MM.1S (cell line): Measurements from ENCODE around the gene IQCK.

ENCODE experiments used
- DNase-seq: peaks from one replicate; pipeline ENCODE4 v3.0.0-alpha.2; 2015
- H2AFZ ChIP-seq: fragments of 300-600 bp; sonication (generic); 2 replicates; pipeline ENCODE4 v1.6.0; 2016; ENCODE audit warnings: antibody characterized with exemption, low read length
- H3F3A ChIP-seq: fragments of 300-600 bp; sonication (generic); 2 replicates; pipeline ENCODE4 v1.6.1; 2016; ENCODE audit warnings: mild to moderate bottlenecking, antibody characterized with exemption, low read length, moderate library complexity, mixed read lengths; ENCODE audit not compliant: insufficient read depth
- H3K27ac ChIP-seq: fragments of 300-600 bp; sonication (generic); 2 replicates; pipeline ENCODE4 v1.5.1; 2016; ENCODE audit warnings: mild to moderate bottlenecking, low read length
- H3K27me3 ChIP-seq: fragments of 300-600 bp; sonication (generic); replicated peaks from 2 replicates; pipeline ENCODE4 v1.6.0; 2016; ENCODE audit warnings: low read length; ENCODE audit not compliant: insufficient read depth
- H3K36me3 ChIP-seq: fragments of 300-600 bp; sonication (generic); replicated peaks from 2 replicates; pipeline ENCODE4 v1.6.1; 2016; ENCODE audit warnings: mild to moderate bottlenecking, low read length, mixed read lengths; ENCODE audit not compliant: insufficient read depth
- H3K4me1 ChIP-seq: fragments of 300-600 bp; sonication (generic); 2 replicates; pipeline ENCODE4 v1.6.1; 2016; ENCODE audit warnings: low read length, mixed read lengths
- H3K4me2 ChIP-seq: fragments of 300-600 bp; sonication (generic); 2 replicates; pipeline ENCODE4 v1.6.0; 2016; ENCODE audit warnings: low read depth, low read length
- H3K4me3 ChIP-seq: fragments of 300-600 bp; sonication (generic); 2 replicates; pipeline ENCODE4 v1.5.1; 2016; ENCODE audit warnings: low read length, mixed read lengths
- H3K79me2 ChIP-seq: fragments of 300-600 bp; sonication (generic); 2 replicates; pipeline ENCODE4 v1.6.1; 2016; ENCODE audit warnings: mixed run types, low read length, mixed read lengths
- H3K9ac ChIP-seq: fragments of 300-600 bp; sonication (generic); 2 replicates; pipeline ENCODE4 v1.6.1; 2016; ENCODE audit warnings: low read length, mixed read lengths
- H3K9me2 ChIP-seq: fragments of 300-600 bp; sonication (generic); replicated peaks from 2 replicates; pipeline ENCODE4 v1.6.1; 2016; ENCODE audit warnings: mild to moderate bottlenecking, low read length, mixed read lengths; ENCODE audit not compliant: insufficient read depth
- H3K9me3 ChIP-seq: fragments of 300-600 bp; sonication (generic); replicated peaks from 2 replicates; pipeline ENCODE4 v1.6.1; 2016; ENCODE audit warnings: mild to moderate bottlenecking, low read length, mixed read lengths; ENCODE audit not compliant: insufficient read depth
- H4K20me1 ChIP-seq: fragments of 300-600 bp; sonication (generic); 2 replicates; pipeline ENCODE4 v1.6.1; 2016; ENCODE audit warnings: mild to moderate bottlenecking, low read length, moderate library complexity, mixed read lengths; ENCODE audit not compliant: insufficient read depth
- CTCF ChIP-seq: fragments of 300-600 bp; sonication (generic); IDR thresholded peaks from 2 replicates; pipeline ENCODE4 v1.5.1; 2016; ENCODE audit warnings: antibody characterized with exemption, low read length, mixed read lengths
- EZH2 ChIP-seq: fragments of 300-600 bp; sonication (generic); optimal IDR thresholded peaks from 2 replicates; pipeline ENCODE3; 2017; ENCODE audit warnings: low read depth, mild to moderate bottlenecking, antibody characterized with exemption, low read length, mixed read lengths
- EZH2phosphoT487 ChIP-seq: fragments of 300-600 bp; sonication (generic); IDR thresholded peaks from 2 replicates; pipeline ENCODE4 v1.6.1; 2018; ENCODE audit warnings: antibody characterized with exemption, low read length

The IQCK gene

GRCh38 chr16:19890901-19891300 lies 172.8 kb downstream of the IQCK start:
- no peaks in the 10 kb centered on the region for H3K27me3 ChIP-seq
- no peaks in the 10 kb centered on the region for H3K79me2 ChIP-seq
- H3K4me2 ChIP-seq, result no peak overlapping the region
- DNase-seq, result no peak
- H3K4me3 ChIP-seq, result no peak overlapping the region
- H3K9me3 ChIP-seq, result no peaks in the 10 kb centered on the region
- no peaks in the 10 kb centered on the region for H3K9me2 ChIP-seq
- no peak overlapping the region for H3K27ac ChIP-seq
- H3K4me1 ChIP-seq, result 0 out of 2 replicates have a peak, but pooled peaks cover 3% of the 10 kb centered on the region
- no peak for TF ChIP-seq EZH2phosphoT487
- no peak for TF ChIP-seq CTCF
- TF ChIP-seq EZH2, result no peak
- H2AFZ ChIP-seq, result no peak overlapping the region
- no peaks in the 10 kb centered on the region for H3F3A ChIP-seq
- H3K9ac ChIP-seq, result no peak overlapping the region
- H4K20me1 ChIP-seq, result no peaks in the 10 kb centered on the region
- H3K36me3 ChIP-seq, result no peaks in the 10 kb centered on the region

GRCh38 chr16:19892902-19893301 lies 174.8 kb downstream of the IQCK start:
- no peak overlapping the region for H3K4me2 ChIP-seq
- no peaks in the 10 kb centered on the region for H3K79me2 ChIP-seq
- no peaks in the 10 kb centered on the region for H3F3A ChIP-seq
- H3K4me1 ChIP-seq, result no peaks in the 10 kb centered on the region
- H3K9me2 ChIP-seq, result no peaks in the 10 kb centered on the region
- no peak overlapping the region for H3K9ac ChIP-seq
- no peak overlapping the region for H3K27ac ChIP-seq
- H3K9me3 ChIP-seq, result no peaks in the 10 kb centered on the region
- TF ChIP-seq EZH2phosphoT487 (no peak), CTCF (no peak), EZH2 (no peak)
- no peaks in the 10 kb centered on the region for H3K36me3 ChIP-seq
- no peak overlapping the region for H3K4me3 ChIP-seq
- H2AFZ ChIP-seq, result no peak overlapping the region
- no peak for DNase-seq
- H3K27me3 ChIP-seq, result no peaks in the 10 kb centered on the region
- H4K20me1 ChIP-seq, result no peaks in the 10 kb centered on the region

- H3K9me2 ChIP-seq, result no peaks in the 10 kb centered on the region
- H3K4me2 ChIP-seq, result no peak overlapping the region
- no peaks in the 10 kb centered on the region for H3K4me1 ChIP-seq
- H3K27ac ChIP-seq, result no peak overlapping the region
- H4K20me1 ChIP-seq, result no peaks in the 10 kb centered on the region
- no peaks in the 10 kb centered on the region for H3K27me3 ChIP-seq
- no peak overlapping the region for H3K4me3 ChIP-seq
- no peaks in the 10 kb centered on the region for H3K36me3 ChIP-seq
- no peak for DNase-seq
- no peak overlapping the region for H2AFZ ChIP-seq
- TF ChIP-seq EZH2phosphoT487, result no peak
- TF ChIP-seq CTCF, result no peak
- no peak for TF ChIP-seq EZH2
- no peaks in the 10 kb centered on the region for H3F3A ChIP-seq
- no peaks in the 10 kb centered on the region for H3K79me2 ChIP-seq
- H3K9ac ChIP-seq, result no peak overlapping the region
- H3K9me3 ChIP-seq, result no peaks in the 10 kb centered on the region
Measured at GRCh38 chr16:19894586-19894985, 176.5 kb downstream of the IQCK start.
